Bladder microvascular endothelial cell (primary cell): ENCODE results near the gene FOXC1. TPM values are rescaled to one million over a fixed set of nuclear protein-coding genes. Genes with fewer than 3 reads are reported as not detected.

ENCODE experiments used
- total RNA-seq: library from RNA; depleted of rRNA; stranded (reverse); fragments of >200 nt; gene quantifications from 2 replicates; pipeline ENCODE4 v1.2.3, GENCODE V29; 2014

The FOXC1 gene
- total RNA-seq = 3.2 and 6.9 TPM in 2 replicates

GRCh38 chr6:1609648-1610496, at the start of gene FOXC1:
Gene FOXC1, plus strand, starts transcription at chr6:1609915. Its CDS starts 531 bp downstream, at chr6:1610446.

Other genes starting within 250 kb of the FOXC1 start
- gene FOXF2, start 220.3 kb upstream of the FOXC1 start, total RNA-seq = not detected in 2 replicates